MM.1S (cell line): ENCODE data around the gene FER.
"Not testable (repeated sequence)": the region's sequence is repeated elsewhere in the genome, so short reads cannot be mapped to it uniquely, and the experiment has no call there.

Experiments used
- DNase-seq: peaks from one replicate; pipeline ENCODE4 v3.0.0-alpha.2; 2015
- H2AFZ ChIP-seq: fragments of 300-600 bp; sonication (generic); 2 replicates; pipeline ENCODE4 v1.6.0; 2016; ENCODE audit warnings: antibody characterized with exemption, low read length
- H3F3A ChIP-seq: fragments of 300-600 bp; sonication (generic); 2 replicates; pipeline ENCODE4 v1.6.1; 2016; ENCODE audit warnings: mild to moderate bottlenecking, antibody characterized with exemption, low read length, moderate library complexity, mixed read lengths; ENCODE audit not compliant: insufficient read depth
- H3K27ac ChIP-seq: fragments of 300-600 bp; sonication (generic); 2 replicates; pipeline ENCODE4 v1.5.1; 2016; ENCODE audit warnings: mild to moderate bottlenecking, low read length
- H3K27me3 ChIP-seq: fragments of 300-600 bp; sonication (generic); replicated peaks from 2 replicates; pipeline ENCODE4 v1.6.0; 2016; ENCODE audit warnings: low read length; ENCODE audit not compliant: insufficient read depth
- H3K36me3 ChIP-seq: fragments of 300-600 bp; sonication (generic); replicated peaks from 2 replicates; pipeline ENCODE4 v1.6.1; 2016; ENCODE audit warnings: mild to moderate bottlenecking, low read length, mixed read lengths; ENCODE audit not compliant: insufficient read depth
- H3K4me1 ChIP-seq: fragments of 300-600 bp; sonication (generic); 2 replicates; pipeline ENCODE4 v1.6.1; 2016; ENCODE audit warnings: low read length, mixed read lengths
- H3K4me2 ChIP-seq: fragments of 300-600 bp; sonication (generic); 2 replicates; pipeline ENCODE4 v1.6.0; 2016; ENCODE audit warnings: low read depth, low read length
- H3K4me3 ChIP-seq: fragments of 300-600 bp; sonication (generic); 2 replicates; pipeline ENCODE4 v1.5.1; 2016; ENCODE audit warnings: low read length, mixed read lengths
- H3K79me2 ChIP-seq: fragments of 300-600 bp; sonication (generic); 2 replicates; pipeline ENCODE4 v1.6.1; 2016; ENCODE audit warnings: mixed run types, low read length, mixed read lengths
- H3K9ac ChIP-seq: fragments of 300-600 bp; sonication (generic); 2 replicates; pipeline ENCODE4 v1.6.1; 2016; ENCODE audit warnings: low read length, mixed read lengths
- H3K9me2 ChIP-seq: fragments of 300-600 bp; sonication (generic); replicated peaks from 2 replicates; pipeline ENCODE4 v1.6.1; 2016; ENCODE audit warnings: mild to moderate bottlenecking, low read length, mixed read lengths; ENCODE audit not compliant: insufficient read depth
- H3K9me3 ChIP-seq: fragments of 300-600 bp; sonication (generic); replicated peaks from 2 replicates; pipeline ENCODE4 v1.6.1; 2016; ENCODE audit warnings: mild to moderate bottlenecking, low read length, mixed read lengths; ENCODE audit not compliant: insufficient read depth
- H4K20me1 ChIP-seq: fragments of 300-600 bp; sonication (generic); 2 replicates; pipeline ENCODE4 v1.6.1; 2016; ENCODE audit warnings: mild to moderate bottlenecking, low read length, moderate library complexity, mixed read lengths; ENCODE audit not compliant: insufficient read depth
- CTCF ChIP-seq: fragments of 300-600 bp; sonication (generic); IDR thresholded peaks from 2 replicates; pipeline ENCODE4 v1.5.1; 2016; ENCODE audit warnings: antibody characterized with exemption, low read length, mixed read lengths
- EZH2 ChIP-seq: fragments of 300-600 bp; sonication (generic); optimal IDR thresholded peaks from 2 replicates; pipeline ENCODE3; 2017; ENCODE audit warnings: low read depth, mild to moderate bottlenecking, antibody characterized with exemption, low read length, mixed read lengths
- EZH2phosphoT487 ChIP-seq: fragments of 300-600 bp; sonication (generic); IDR thresholded peaks from 2 replicates; pipeline ENCODE4 v1.6.1; 2018; ENCODE audit warnings: antibody characterized with exemption, low read length

The FER gene

GRCh38 chr5:108769352-108769751, 21.7 kb downstream of the FER start:
- peak overlapping the region; percentile 36 for H3K4me2 ChIP-seq
- no peak overlapping the region for H3K9ac ChIP-seq
- H3K4me1 ChIP-seq: no peaks in the 10 kb centered on the region
- H3K36me3 ChIP-seq: no peaks in the 10 kb centered on the region
- peak; percentile 42 for DNase-seq
- no peak overlapping the region for H3K27ac ChIP-seq
- H4K20me1 ChIP-seq: no peaks in the 10 kb centered on the region
- peak overlapping the region; percentile 0; the same call in 1 of the 2 replicates for H3K4me3 ChIP-seq
- H3K9me3 ChIP-seq: no peaks in the 10 kb centered on the region
- no peaks in the 10 kb centered on the region for H3F3A ChIP-seq
- no peaks in the 10 kb centered on the region for H3K27me3 ChIP-seq
- H2AFZ ChIP-seq: peak overlapping the region; percentile 59
- no peaks in the 10 kb centered on the region for H3K79me2 ChIP-seq
- TF ChIP-seq EZH2: no peak
- no peak for TF ChIP-seq EZH2phosphoT487
- no peak for TF ChIP-seq CTCF
- H3K9me2 ChIP-seq: no peaks in the 10 kb centered on the region

GRCh38 chr5:108772626-108773025, 24.9 kb downstream of the FER start:
- H3K27me3 ChIP-seq: no peaks in the 10 kb centered on the region
- no peaks in the 10 kb centered on the region for H3K36me3 ChIP-seq
- no peaks in the 10 kb centered on the region for H3K4me1 ChIP-seq
- H4K20me1 ChIP-seq: no peaks in the 10 kb centered on the region
- no peak overlapping the region for H2AFZ ChIP-seq
- no peak overlapping the region for H3K27ac ChIP-seq
- no peaks in the 10 kb centered on the region for H3K9me3 ChIP-seq
- DNase-seq: no peak
- H3K79me2 ChIP-seq: no peaks in the 10 kb centered on the region
- H3K4me2 ChIP-seq: no peak overlapping the region
- H3K9me2 ChIP-seq: no peaks in the 10 kb centered on the region
- H3K9ac ChIP-seq: no peak overlapping the region
- H3K4me3 ChIP-seq: no peak overlapping the region
- H3F3A ChIP-seq: no peaks in the 10 kb centered on the region
- no peak for TF ChIP-seq EZH2phosphoT487
- TF ChIP-seq CTCF: no peak
- no peak for TF ChIP-seq EZH2

GRCh38 chr5:108773330-108773729, 25.6 kb downstream of the FER start:
- Histone ChIP-seq H3K79me2 (no peaks in the 10 kb centered on the region), H3K27ac (no peak overlapping the region), H3K4me1 (no peaks in the 10 kb centered on the region), H3K4me2 (no peak overlapping the region), H2AFZ (no peak overlapping the region), H3K4me3 (no peak overlapping the region), H3F3A (no peaks in the 10 kb centered on the region), H3K9ac (no peak overlapping the region), H3K36me3 (no peaks in the 10 kb centered on the region), H3K27me3 (no peaks in the 10 kb centered on the region), H3K9me2 (no peaks in the 10 kb centered on the region), H4K20me1 (no peaks in the 10 kb centered on the region), H3K9me3 (no peaks in the 10 kb centered on the region)
- TF ChIP-seq EZH2 (no peak), CTCF (no peak), EZH2phosphoT487 (no peak)
- DNase-seq: no peak

GRCh38 chr5:108774079-108774478, 26.4 kb downstream of the FER start:
- not testable (repeated sequence) for H3K4me1 ChIP-seq, H3K27ac ChIP-seq, H3F3A ChIP-seq, H3K79me2 ChIP-seq, H3K36me3 ChIP-seq, H3K27me3 ChIP-seq, H3K4me3 ChIP-seq, DNase-seq, H3K9me3 ChIP-seq, H2AFZ ChIP-seq, H3K4me2 ChIP-seq, H3K9me2 ChIP-seq, H4K20me1 ChIP-seq, H3K9ac ChIP-seq

- not testable (repeated sequence) for H3K4me2 ChIP-seq, H4K20me1 ChIP-seq, H3K27me3 ChIP-seq, H3K9me2 ChIP-seq, H3K4me3 ChIP-seq, H2AFZ ChIP-seq, H3K9me3 ChIP-seq, DNase-seq, H3F3A ChIP-seq, H3K79me2 ChIP-seq, H3K9ac ChIP-seq, H3K27ac ChIP-seq, H3K4me1 ChIP-seq, H3K36me3 ChIP-seq
Observed at GRCh38 chr5:108777582-108777981, 29.9 kb downstream of the FER start.

GRCh38 chr5:108784577-108784976, 36.9 kb downstream of the FER start:
- not testable (repeated sequence) for H3K79me2 ChIP-seq, H3K27ac ChIP-seq, H3K9me3 ChIP-seq, H3K27me3 ChIP-seq, H3K4me2 ChIP-seq, DNase-seq, H3F3A ChIP-seq, H3K4me1 ChIP-seq, H3K36me3 ChIP-seq, H3K4me3 ChIP-seq, H3K9ac ChIP-seq, H3K9me2 ChIP-seq, H4K20me1 ChIP-seq, H2AFZ ChIP-seq
